Middle frontal gyrus (tissue), 1 donor: Measurements from ENCODE around the gene CNTNAP4.

Experiments used
- DNase-seq: peaks from one replicate; pipeline ENCODE4 v3.0.0-alpha.2; 2015; ENCODE audit warnings: low spot score; ENCODE audit errors: extremely low spot score

CNTNAP4 gene

GRCh38 chr16:76487411-76488064 is 210.3 kb downstream of the CNTNAP4 start:
- no peak for DNase-seq

DNA sequence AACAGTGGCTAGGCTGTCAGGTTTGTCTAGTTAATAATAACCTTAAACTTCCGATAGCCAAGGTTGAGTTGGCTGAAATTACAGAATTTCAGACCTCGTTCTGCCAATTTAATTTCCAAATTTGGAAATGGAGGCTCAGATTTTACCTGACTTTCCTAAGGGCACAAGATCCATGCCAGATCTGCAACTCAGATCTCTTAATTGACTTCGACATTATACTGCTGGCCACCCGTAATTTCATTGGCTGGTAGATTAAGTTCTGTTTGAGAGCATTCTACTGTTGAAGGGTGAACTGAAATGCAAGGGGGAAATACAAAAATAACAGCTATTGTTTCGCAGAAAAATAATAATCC is 210.8 kb downstream of the CNTNAP4 start:
- DNase-seq, result no peak

DNA sequence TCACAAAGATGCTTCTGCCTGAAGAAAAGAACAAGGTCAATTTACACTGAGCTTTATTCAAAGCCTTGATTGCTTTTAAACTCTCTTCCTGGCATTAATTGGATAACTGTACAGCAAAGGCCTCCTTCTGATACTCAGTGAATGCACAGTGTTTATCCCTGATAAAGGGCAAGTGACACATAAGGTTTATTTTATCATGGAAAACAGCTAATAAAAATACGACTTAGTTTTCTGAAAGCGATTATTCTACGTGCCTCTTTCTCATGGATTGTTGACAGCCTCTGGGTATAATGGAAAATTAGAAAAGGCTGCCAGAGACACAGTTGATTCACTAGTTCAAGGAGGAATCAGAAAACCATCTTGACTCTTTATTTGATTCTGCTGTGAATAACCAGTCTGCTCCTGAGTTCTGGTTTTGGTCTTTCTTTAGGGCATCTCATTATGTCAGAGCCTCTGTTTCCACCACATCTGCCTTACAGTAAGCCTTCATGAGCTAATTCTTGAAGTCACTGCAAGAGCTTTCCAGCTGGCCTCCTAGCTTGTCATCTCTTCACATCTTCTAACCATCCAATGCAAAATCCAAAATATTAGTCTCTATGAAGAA is 212.9 kb downstream of the CNTNAP4 start:
- DNase-seq, result no peak

DNA sequence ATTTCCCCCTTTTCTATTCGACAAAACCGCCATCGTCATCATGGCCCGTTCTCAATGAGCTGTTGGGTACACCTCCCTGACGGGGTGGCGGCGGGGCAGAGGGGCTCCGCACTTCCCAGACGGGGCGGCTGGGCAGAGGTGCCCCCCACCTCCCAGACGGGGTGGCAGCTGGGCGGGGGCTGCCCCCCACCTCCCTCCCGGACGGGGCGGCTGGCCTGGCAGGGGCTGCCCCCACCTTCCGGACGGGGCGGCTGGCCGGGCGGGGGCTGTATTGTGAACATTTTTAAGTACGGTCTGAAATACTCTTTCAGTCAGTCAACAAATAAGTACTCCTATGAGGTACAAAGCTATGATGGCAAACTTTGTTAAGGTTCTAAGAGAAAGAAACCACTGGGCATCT is 222.8 kb downstream of the CNTNAP4 start:
- no peak for DNase-seq

DNA sequence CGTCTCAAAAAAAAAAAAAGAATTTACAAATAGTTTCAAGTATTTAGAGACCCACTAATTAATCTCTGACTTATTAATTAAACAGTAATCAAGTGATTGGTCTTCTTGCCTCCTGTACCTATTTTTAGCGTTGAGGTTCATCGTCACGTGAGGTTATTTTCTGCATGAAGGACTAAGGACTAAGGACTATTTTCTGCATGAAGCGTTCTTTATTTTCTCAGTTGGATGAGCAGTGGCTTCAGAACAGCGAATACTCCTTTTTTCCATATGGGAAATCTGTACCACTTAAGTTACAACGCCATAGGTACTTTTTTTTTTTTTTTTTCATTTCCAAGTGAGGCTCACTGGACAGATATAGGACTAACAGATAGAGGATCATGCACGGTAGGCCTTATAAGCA is 224.9 kb downstream of the CNTNAP4 start:
- DNase-seq, result no peak

GRCh38 chr16:76502555-76502954 is 225.4 kb downstream of the CNTNAP4 start:
- DNase-seq, result no peak

DNA sequence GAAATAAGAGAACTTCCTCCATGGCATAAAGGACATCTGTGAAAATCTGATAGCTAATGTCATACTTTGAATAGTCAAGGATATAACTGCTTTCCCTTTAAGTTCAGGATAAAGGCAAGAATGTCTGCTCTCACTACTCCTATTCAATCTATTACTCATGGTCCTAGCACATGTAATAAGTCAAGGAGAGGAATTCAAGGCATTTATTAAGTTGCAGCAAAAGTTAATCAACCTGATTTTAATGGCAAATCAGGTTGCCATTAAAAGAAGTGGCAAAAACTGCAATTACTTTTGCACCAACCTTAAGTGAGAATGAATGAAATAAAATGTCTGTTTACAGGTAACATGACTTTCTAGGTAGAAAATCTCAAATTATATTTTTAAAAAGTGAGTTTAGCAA is 225.9 kb downstream of the CNTNAP4 start:
- no peak for DNase-seq

GRCh38 chr16:76511203-76511602 is 234.0 kb downstream of the CNTNAP4 start:
- no peak for DNase-seq

DNA sequence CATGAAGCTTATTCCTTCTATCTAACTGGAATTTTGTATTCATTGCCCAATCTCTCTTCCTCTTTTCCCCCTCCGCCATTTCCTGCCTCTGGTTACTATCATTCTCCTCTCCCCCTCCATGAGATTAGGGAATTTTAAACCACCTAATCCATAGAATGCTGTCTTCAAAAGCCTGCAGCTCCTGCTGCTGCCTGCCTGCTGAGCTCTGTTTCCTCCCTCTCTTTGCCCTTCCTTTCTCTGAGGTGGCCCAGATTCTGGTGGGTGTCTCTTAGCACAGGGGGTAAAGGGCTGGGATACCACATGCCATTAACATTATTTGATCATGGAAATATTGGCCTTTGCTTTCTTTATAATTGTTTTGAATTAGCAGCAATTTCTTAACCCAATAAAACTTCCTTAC is 241.6 kb downstream of the CNTNAP4 start:
- DNase-seq, result no peak

DNA sequence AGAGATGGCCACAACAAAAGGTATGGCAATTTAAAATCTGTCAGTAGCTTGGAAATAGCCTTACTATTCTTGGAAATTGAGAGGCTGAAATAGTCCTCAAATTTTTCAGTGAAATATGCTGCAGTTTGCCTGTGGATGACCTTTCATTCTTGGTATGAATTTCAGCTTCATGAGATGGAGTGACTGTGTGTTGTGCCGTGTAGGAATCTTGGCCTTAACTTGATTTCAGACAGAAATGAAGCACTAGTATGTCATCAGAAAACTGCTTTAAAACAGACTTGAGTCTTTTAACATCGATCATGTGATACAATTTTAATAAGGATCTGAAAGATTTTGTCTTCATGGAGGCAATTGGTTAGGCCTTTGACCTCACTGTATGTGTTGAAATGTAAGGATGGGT is 247.2 kb downstream of the CNTNAP4 start:
- no peak for DNase-seq

DNA sequence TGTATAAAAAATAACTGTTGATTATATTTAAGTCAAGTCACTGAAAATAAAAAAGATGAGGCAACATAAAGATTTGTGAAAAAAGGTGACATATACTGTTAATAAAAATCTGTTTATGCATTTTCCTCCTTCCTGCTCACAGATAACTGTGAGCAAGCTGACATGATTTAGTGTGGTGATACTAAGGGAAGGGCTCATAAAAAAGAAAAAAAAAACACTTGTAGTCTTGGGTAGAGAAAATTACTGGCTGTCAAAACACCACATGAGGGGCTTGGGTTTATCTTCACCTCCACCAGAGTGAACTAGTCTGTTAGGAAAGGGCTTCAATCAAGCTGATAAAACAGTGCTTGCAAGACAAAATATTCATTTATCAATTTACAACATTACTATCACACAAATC is 247.6 kb downstream of the CNTNAP4 start:
- DNase-seq, result no peak

DNA sequence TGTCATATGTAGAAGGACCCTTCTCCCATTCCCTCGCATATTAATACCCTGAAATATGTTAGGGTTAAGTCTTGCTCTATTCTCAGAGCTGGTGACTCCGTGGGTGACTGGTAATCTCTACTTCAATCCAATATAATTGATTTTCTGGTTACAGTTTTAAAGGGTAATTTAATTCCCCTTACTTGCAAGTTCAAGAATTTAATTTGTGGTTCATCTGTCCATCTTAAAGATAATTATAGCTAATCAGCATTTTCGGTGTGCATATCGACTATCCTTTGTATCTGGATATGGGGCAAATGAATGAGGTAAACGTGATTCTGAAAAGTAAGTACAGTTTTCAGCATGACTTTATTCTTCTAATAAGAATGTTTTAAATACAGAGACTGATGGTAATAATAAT is 250.0 kb downstream of the CNTNAP4 start:
- DNase-seq, result no peak

- DNase-seq, result no peak
Measured at GRCh38 chr16:76529120-76529519, 251.9 kb downstream of the CNTNAP4 start.

GRCh38 chr16:76531236-76531635 is 254.0 kb downstream of the CNTNAP4 start:
- DNase-seq, result no peak

GRCh38 chr16:76532188-76532973 is 255.2 kb downstream of the CNTNAP4 start:
- no peak for DNase-seq

DNA sequence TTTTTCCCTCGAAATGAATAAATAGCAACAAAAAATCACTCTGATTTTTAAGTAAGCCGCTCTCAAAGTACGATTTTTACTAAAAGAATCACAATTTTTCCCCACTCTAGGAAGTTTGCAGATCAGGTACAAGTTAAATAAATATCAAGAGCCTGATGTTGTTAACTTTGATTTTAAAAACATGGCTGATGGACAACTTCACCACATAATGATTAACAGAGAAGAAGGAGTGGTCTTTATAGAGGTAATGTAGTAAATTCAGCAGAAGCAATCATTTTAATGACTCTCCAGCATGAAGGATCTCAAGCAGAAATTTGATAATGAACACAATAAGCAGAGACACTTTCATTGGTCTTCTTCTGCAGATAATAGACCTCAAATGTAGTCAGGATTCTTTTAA is 262.4 kb downstream of the CNTNAP4 start:
- DNase-seq, result no peak

DNA sequence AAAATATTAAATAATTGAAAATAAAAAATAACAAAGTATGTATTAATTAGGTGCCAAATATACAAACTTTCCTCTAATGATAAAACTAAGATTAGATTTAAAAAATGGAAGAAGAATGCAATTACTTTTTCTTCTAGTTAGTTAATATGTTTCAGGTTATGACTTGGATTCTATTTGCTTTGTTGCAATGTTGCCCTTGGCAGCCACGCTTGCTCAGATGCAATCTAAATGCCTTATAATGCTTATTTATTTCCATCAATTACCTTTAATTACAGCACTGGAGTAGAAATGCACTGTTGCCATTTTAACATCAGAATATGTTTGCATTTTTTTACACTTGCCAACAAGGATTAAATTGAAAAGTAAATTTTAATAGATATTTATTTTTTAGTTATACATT is 263.9 kb downstream of the CNTNAP4 start:
- no peak for DNase-seq

DNA sequence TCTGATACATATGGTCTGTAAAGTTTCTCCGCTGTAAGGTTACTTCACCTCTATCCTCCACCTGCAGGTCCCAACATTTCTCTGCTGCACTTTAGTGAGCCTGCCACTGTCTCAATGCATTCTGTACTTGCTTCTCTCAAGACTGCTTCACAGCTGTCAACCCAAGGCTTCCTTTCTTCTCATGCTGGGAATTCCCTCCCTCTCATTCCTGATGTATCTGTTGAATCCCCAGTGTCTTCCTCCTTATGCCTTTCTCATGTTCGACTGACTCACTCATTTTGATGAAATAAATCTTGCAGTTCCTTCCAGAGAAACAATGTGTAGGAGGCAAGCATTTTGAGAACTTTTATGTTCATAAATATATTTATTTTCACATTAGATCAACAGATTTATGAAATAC is 288.3 kb downstream of the CNTNAP4 start:
- DNase-seq, result no peak

DNA sequence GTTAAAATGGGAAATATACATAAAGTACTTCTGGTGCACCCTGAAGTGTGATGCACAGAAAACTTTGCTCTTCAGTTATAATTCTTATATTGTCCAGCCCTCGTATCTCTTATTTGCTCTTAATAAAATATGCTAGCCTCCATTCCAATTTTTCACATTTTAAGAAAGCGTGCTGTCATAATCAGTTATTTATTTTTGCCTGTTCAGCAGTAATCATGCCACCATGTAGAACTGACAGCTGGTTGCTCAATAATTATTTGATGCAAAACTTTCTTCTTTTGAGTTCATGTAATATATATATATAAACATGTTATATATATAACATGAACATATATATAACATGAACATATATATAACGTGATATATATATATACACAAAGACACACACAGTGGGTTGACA is 294.6 kb downstream of the CNTNAP4 start:
- DNase-seq, result no peak

DNA sequence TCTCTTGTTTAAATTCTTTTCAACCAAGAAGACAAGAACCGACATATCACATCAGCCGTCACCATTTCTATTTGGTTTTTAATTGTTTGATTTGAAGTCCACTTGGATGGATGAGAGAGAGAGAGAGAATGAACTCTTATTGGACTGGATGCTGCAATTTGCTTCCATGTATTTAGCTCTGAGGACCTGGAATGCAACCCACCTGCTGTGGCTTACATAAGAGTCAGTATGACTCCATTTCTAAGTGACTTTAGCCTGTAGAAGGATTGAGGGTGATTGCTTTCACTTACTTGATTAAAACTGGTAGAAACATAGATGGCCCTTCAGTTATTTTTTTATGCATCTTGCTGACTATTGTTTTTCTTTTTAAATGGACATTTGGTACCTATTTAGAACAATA is 296.1 kb downstream of the CNTNAP4 start:
- no peak for DNase-seq

GRCh38 chr16:76574651-76575050 is 297.4 kb downstream of the CNTNAP4 start:
- no peak for DNase-seq

GRCh38 chr16:76576526-76576925 is 299.3 kb downstream of the CNTNAP4 start:
- no peak for DNase-seq

DNA sequence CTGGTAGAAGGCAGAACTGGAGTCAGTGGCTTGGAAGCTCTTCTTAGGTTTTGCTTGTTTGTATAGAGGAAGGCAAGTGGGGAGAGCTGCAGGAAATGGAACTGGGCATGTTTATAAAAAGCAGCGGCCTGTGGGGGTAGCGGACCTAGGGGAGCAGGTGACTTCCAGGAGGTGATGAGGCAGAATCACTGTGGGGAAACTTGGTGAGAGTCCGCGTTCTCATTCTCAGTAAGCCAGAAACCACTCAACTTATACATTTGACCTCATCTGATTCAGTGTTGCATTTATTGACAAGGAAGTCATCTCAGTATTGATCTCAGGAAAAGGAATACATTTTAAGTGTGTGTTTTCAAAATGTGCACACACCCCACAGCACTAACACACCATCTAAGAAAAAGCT is 299.8 kb downstream of the CNTNAP4 start:
- no peak for DNase-seq
